Jurkat, Clone E6-1 (cell line): ENCODE data around the gene IGSF6. TPM values are rescaled to one million over a fixed set of nuclear protein-coding genes. Genes with fewer than 3 reads are reported as not detected.
A peak's percentile ranks its signal among the peaks of the same experiment; 100 is the strongest.
"Not testable (repeated sequence)": the region's sequence is repeated elsewhere in the genome, so short reads cannot be mapped to it uniquely, and the experiment has no call there.

ENCODE experiments used
- DNase-seq: peaks from one replicate; pipeline ENCODE4 v3.0.0-alpha.2; 2011; ENCODE audit warnings: low read depth, low spot score
- H3K4me3 ChIP-seq: 2 replicates; pipeline ENCODE4 v1.5.1; 2011; ENCODE audit warnings: mild to moderate bottlenecking, low read length, control low read depth, moderate library complexity
- polyA plus RNA-seq: library from polyadenylated mRNA; unstranded; fragments of >200 nt; gene quantifications from one replicate; pipeline ENCODE4 v1.2.1, GENCODE V29; 2012; ENCODE audit warnings: missing spikeins; ENCODE audit not compliant: insufficient read length, insufficient read depth

IGSF6 gene
- not detected for polyA plus RNA-seq

GRCh38 chr16:21652453-21652852, at the start of gene IGSF6:
TSS of gene IGSF6 (minus strand) at chr16:21652608. CDS start at chr16:21652598, 10 bp downstream.
- DNase-seq: no peak
- H3K4me3 ChIP-seq: no peak within 1 kb of the TSS

GRCh38 chr16:21701271-21701670, 48.9 kb upstream of the IGSF6 start:
- DNase-seq: no peak
- no peak overlapping the region for H3K4me3 ChIP-seq

- no peak overlapping the region for H3K4me3 ChIP-seq
- no peak for DNase-seq
These were observed 46.0 kb upstream of the IGSF6 start for GRCh38 chr16:21698169-21699032.

GRCh38 chr16:21697032-21697431, 44.6 kb upstream of the IGSF6 start:
- no peak overlapping the region for H3K4me3 ChIP-seq
- no peak for DNase-seq

- DNase-seq: no peak
- H3K4me3 ChIP-seq: no peak overlapping the region
These were observed 42.2 kb upstream of the IGSF6 start for GRCh38 chr16:21694609-21695008.

GRCh38 chr16:21690967-21691366, 38.6 kb upstream of the IGSF6 start:
- DNase-seq, H3K4me3 ChIP-seq: not testable (repeated sequence)

GRCh38 chr16:21689107-21689506, 36.7 kb upstream of the IGSF6 start:
- no peak for DNase-seq
- H3K4me3 ChIP-seq: no peak overlapping the region

GRCh38 chr16:21685034-21685455, 32.6 kb upstream of the IGSF6 start:
- no peak for DNase-seq
- H3K4me3 ChIP-seq: no peak overlapping the region

- DNase-seq: peak; percentile 27
These were observed 31.8 kb upstream of the IGSF6 start for GRCh38 chr16:21684199-21684598.

GRCh38 chr16:21683184-21683583, 30.8 kb upstream of the IGSF6 start:
- no peak for DNase-seq
- no peak overlapping the region for H3K4me3 ChIP-seq

More at GRCh38 chr16:21684199-21684598, 31.8 kb upstream of the IGSF6 start:
- no peak overlapping the region for H3K4me3 ChIP-seq

GRCh38 chr16:21680714-21681113, 28.3 kb upstream of the IGSF6 start:
- DNase-seq, H3K4me3 ChIP-seq: not testable (repeated sequence)

- DNase-seq, H3K4me3 ChIP-seq: not testable (repeated sequence)
These were observed 22.0 kb upstream of the IGSF6 start for GRCh38 chr16:21674456-21674855.

GRCh38 chr16:21673469-21673868, 21.1 kb upstream of the IGSF6 start:
- H3K4me3 ChIP-seq: no peak overlapping the region
- DNase-seq: no peak

GRCh38 chr16:21667575-21667974, 15.2 kb upstream of the IGSF6 start:
- H3K4me3 ChIP-seq: no peak overlapping the region
- no peak for DNase-seq

- no peak for DNase-seq
- H3K4me3 ChIP-seq: no peak overlapping the region
These were observed 14.4 kb upstream of the IGSF6 start for GRCh38 chr16:21666772-21667171.

- no peak overlapping the region for H3K4me3 ChIP-seq
- no peak for DNase-seq
These were observed 12.5 kb upstream of the IGSF6 start for GRCh38 chr16:21664801-21665492.

- no peak within 1 kb of the TSS for H3K4me3 ChIP-seq
- DNase-seq: no peak
These were observed 11.7 kb upstream of the IGSF6 start, which contains the start of gene OTOA for GRCh38 chr16:21663889-21664647. TSS of gene OTOA (plus strand) at chr16:21663968. CDS start at chr16:21678515, 14,547 bp downstream.

GRCh38 chr16:21659124-21659523, 6.7 kb upstream of the IGSF6 start:
- H3K4me3 ChIP-seq: no peak overlapping the region
- DNase-seq: no peak
